GM08714 (cell line): ENCODE measurements around the gene CPXM1.
A peak's percentile ranks its signal among the peaks of the same experiment; 100 is the strongest.

ENCODE experiments used
- H3K4me3 ChIP-seq: fragments of 200-500 bp; sonication (Bioruptor generic); 2 replicates; pipeline ENCODE4 v1.5.1; 2014; ENCODE audit warnings: mild to moderate bottlenecking, low read length, inconsistent platforms
- ZNF274 ChIP-seq: IDR thresholded peaks from 2 replicates; pipeline ENCODE4 v1.6.1; 2012; ENCODE audit warnings: mild to moderate bottlenecking, low read depth, low read length

Gene CPXM1

DNA sequence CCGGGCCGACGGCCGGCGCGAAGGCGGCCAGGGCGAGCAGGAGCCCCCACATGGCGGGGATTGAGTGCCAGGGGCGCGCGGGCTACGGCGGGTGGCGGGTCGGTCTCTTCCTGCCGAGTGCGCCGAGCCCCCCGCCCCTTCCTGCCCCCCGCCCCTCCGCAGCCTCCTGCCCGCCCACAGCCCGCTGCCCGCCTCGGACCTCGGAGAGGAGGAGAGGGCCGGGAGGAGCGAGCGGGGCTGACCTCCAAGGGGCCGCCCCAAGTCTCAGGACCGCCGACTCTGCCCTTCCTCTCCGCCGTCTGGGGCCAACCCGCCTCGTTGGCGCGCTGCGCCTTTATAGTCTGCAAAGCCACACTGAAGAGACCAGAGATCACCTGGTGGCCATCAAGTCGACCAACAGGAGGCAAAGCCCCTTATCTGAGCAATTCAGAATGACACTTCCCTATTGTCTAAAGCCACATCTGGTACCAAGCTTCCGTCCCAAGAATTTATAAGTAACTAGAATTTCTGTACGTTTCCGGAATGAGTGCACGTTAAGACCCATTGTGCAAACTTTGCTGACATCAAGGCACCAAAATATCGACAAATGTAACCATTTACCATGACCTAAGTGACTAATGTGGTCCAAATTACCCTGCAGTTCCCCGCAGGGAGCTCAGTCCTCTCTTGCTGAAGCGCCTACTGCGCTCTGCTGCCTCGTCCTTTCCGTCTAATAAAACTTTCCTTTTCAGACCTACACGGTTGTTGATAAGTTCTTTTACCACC lies at the start of gene CPXM1:
Gene CPXM1, minus strand, starts transcription at position 107 of the 765 bp plus-strand sequence. Its CDS starts 55 bp downstream, at position 52.
- H3K4me3 ChIP-seq = peak within 1 kb of the TSS; percentile 85; the same call in 1 of the 2 replicates
- no peak for TF ChIP-seq ZNF274

DNA sequence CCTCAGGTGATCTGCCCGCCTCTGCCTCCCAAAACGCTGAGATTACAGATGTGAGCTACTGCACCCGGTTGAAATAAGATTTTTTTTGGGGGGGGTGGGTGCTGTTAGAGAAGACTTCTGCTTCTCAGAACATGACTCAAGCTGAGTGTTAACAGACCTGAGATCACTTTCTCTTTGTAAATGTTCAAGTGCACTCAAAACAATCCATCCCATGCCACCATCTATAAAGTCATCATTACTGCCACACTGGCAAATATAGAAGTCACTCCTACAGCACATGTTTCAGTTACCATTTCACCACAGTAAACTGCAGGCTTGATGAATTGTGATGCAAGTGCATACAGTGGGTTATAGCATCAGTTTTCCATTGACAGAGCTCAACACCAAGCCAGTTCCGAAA lies 49.1 kb upstream of the CPXM1 start:
- no peak for TF ChIP-seq ZNF274
- no peak overlapping the region for H3K4me3 ChIP-seq

DNA sequence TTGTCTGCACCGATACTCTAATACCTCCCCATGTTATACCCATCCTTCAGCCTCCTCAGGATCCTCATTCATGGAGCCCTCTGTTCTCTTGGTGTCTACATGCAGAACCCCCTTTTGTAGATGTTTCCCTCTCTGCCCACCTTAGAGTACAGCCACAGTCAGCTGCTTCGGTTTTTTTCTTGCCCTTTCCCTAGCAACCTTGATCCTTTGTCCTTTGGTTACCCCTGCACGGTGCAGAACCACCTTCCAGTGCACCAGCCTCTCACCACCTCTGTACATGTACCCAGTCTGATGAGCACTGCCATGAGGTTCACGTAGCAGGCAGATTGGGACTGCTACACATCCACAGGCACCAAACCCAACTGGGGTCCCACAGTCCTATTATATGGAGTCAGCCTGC lies 47.4 kb upstream of the CPXM1 start:
- no peak overlapping the region for H3K4me3 ChIP-seq
- TF ChIP-seq ZNF274 = no peak

DNA sequence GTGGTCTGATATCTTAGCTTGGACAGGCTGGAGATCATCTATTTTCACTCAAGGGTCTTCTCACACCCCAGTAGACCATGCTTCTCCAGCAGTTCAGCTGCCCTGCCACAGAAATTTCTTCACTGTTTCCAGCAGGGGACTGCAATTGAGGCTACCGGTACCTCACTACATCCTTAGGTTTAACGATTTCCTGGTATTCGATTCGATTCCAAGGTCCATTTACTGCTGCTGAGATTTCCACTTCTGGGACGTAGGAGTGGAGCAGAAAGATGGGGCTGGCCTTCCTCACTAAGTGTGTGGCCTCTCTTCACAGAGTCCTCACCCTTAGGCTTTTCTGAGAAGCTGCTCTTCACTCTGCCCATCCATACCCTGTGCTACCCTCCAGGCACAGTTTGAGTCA lies 46.3 kb upstream of the CPXM1 start:
- no peak overlapping the region for H3K4me3 ChIP-seq
- no peak for TF ChIP-seq ZNF274

DNA sequence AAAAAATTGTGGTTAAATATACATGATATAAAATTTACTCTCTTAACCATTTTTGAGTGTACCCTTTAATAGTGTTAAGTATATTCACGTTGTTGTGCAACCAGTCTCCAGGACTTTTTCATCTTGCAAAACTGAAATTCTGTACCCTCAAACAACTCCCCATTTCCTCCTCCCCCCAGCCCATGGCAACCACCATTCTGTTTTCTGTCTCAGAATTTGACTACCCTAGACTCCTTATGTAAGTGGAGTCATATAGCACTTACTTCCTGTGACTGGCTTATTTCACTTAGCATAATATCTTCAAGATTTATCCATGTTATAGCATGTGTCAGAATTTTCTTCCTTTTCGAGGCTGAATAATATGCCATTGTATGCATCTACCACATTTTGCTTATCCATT lies 45.2 kb upstream of the CPXM1 start:
- no peak for TF ChIP-seq ZNF274
- no peak overlapping the region for H3K4me3 ChIP-seq

DNA sequence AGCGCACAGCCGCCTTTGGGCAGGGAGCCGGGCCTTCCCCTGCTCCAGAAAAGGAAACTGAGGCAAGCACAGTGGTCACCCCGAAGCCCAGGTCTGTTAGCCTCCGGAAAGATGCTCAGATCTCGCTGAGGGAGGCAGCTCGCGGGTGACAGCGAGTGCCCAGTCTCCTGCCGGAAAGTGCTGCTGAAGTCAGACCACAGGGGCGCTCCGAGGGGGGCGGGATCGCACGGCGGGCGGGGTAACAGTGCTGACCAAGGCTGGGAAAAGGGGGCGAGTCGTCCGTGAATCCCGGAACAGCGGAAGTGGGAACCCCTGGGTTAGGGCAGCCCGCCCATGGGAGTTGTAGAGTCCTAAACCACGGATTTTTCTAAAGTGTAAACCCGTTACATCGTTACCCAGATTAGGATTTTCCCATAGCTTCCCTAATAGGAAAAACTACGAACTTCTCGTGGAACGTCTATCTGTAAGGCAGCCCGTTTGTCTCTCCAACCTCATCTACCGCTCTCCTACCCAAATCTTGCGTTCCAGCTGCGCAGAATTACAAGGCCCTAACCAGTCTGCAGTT lies 40.6 kb upstream of the CPXM1 start:
- TF ChIP-seq ZNF274 = no peak
- H3K4me3 ChIP-seq = peak overlapping the region; percentile 91

DNA sequence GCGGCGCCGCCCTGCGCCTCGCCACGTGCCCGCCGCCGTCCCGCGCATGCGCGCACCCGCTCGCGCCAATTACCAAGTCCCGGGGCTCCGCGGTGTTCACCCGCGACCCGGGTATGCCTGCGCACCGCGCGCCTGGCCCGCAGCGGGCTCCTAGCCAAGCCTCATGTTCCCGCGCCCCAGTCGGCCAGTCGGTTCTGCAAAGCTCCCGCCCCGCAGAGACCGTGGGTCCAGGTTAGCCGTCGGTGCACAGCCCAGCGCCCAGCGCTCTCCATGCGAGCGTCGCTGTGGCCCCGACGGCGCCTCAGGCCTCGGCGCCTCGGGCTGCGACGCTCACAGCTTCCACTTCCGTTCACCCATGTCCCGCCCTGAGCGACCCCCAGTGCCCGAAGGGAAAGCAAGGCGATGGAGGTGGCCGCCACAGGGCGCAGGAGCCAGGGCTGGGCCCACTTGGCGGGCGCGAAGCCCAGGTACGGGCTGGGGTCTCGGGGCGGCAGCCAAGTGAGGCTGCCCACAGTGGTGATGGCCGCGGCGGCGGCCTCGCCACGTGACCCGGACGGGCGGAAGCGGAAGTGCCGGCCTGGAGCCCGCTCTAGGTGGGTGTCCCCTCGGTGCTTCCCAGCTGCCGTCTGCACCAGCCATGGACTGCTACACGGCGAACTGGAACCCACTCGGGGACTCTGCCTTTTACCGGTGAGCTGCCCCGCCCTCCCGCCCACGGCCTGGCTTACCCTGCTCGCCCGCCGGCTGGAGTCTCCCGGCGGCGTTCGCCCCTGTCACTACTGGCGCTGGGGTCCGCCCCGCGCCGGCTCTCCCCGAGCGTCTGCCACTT lies 39.9 kb upstream of the CPXM1 start, which contains the start of the genes PCED1A and VPS16:
Gene PCED1A, minus strand, starts transcription at position 518 of the 829 bp plus-strand sequence. CDS start 743 bp downstream, outside the sequence.
Gene VPS16, plus strand, starts transcription at position 608 of the 829 bp plus-strand sequence. Its CDS starts 30 bp downstream, at position 638.
- H3K4me3 ChIP-seq = peak within 1 kb of the TSS; percentile 91
- TF ChIP-seq ZNF274 = no peak

DNA sequence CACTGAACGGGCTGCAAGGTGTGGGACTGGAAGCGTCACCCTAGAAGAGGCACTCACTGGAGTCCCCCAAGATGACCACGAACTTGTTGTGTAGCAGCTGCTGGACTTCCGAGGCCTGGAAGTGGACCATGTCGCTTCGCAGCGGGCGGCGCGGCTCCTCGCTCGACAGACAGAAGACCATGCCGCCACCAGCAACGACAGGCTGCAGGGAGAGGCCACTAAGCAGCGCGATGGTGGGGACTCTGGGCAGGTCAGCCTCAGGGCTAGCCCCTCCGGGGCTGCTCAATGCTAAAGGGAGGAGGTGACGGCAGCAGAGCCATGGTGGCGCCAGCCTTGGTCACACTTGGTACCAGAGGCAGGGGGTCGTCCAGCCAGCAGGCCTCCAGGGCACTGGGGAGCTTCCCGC lies 39.3 kb upstream of the CPXM1 start:
- TF ChIP-seq ZNF274 = no peak
- H3K4me3 ChIP-seq = peak overlapping the region; percentile 91; the same call in 1 of the 2 replicates

DNA sequence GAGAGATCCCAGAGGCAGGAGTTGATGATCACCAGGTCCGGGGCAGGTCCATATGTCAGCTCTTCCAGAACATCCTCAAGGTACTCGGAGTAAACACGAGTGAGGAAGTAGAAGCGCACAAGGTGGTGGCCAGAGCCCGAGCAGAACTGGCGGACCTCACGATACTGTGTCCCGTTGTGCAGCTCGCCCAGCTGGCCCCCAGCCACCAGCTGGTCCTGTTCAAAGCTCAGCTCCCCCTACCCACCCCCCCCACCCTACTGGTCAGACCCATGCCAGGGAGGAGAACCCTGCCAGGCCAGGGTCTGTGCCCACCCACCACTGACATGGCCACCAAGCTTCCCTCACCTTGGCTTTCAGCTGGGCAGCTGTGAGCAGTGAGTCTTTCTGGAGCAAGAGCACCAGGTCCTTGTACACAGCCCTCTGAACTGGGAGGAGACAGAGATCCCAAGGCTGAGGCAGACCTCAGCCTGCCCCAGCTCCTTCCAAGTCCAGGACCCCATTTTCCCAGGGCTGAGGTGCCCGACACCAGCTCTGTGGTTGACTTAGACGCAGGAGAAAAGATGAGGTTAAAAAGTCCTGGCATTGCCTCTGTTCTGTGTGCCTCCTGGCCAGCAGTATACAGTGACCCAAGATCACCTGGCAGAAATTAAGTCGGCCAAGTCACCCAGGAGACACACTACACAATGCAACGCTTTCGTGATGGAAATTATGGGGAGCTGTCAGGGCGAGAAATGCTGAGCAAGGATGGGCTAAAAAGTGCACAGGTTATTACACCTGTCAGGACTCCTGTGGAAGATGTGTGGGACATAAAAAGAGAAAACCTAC lies 38.6 kb upstream of the CPXM1 start:
- TF ChIP-seq ZNF274 = no peak
- no peak overlapping the region for H3K4me3 ChIP-seq

DNA sequence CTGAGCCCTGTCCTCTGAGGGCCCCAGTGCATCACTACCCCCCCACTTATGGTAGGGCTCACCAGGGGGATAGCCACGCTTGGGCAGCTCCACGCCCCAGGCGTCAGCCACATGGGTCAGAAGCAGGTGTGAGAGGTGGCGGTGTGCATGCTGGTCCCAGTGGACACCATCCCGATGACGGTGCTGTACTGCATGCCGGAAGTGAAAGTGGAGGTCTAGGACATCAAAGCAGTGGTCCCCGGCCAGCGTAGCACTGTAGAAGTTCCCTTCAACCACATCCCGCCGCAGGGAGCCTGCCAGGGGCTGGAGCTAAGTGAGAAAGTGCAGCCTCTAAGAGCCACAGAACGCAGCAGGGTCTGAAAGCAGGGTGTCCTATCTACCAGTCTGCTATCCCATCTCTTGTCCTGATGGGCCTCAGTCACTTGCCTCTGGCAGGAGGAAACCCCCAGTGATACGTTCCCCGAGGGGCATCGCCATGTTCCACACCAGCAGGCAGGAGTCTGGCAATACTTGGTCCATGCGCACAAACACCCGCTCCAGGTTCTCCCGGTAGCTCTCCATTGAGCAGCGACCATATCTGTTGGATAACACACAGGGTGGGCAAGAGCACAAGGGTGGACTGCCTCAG lies 37.9 kb upstream of the CPXM1 start:
- no peak overlapping the region for H3K4me3 ChIP-seq
- TF ChIP-seq ZNF274 = no peak

DNA sequence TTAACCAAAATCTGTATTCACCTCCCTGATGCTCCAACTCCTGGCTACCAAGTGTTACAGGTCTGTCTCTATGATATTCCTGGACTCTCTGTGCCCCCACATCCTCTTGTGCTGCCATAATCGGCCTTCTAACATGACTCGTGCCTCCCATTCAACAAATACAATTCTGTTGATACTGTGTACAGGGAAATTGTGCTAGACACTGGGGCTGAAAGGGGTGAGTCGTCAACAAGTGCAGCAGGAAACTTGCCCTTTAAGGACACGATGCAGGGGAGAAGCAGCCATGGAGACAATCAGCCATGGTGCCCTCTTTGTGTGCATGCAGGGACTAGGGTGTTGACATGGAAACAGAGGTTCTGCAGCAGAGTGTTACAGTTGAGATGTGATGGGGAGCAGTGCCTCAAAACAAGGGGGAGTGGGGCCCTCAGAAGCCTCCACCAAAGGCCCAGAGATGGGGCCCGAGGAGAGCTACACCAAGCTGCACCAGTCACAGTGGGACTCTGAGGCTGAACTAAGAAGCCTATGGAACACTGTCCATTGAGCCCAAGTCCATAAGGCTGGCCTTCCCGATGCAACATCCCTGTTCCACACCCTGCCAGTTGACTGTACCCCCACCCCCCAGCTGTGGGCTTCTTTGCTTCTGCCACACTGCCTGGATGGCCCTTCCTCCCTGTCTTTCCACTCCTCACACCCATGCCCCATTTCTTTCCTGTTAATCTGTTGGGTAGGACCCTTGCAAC lies 37.0 kb upstream of the CPXM1 start:
- no peak overlapping the region for H3K4me3 ChIP-seq

DNA sequence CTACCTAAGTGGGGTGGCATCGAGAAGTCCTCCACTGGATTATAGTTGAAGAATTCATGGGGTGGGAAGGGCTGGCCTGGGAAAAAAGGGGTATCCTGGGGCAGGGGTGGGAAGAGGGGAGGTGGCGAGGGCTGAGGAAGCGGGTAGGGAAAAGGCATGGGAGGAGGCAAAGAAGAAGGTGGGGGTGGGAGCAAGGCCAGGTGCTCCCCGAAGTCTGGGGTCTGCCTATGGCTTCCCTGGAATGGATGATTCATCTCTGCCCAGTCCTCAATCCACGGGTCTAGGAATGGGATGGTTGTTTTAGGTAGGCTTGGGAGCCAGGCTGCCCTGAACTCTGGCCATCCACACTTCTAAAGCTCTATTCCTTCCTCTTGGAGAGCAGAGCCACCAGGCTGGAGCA lies 35.6 kb upstream of the CPXM1 start:
- TF ChIP-seq ZNF274 = no peak
- no peak overlapping the region for H3K4me3 ChIP-seq

More for the DNA sequence above, 37.0 kb upstream of the CPXM1 start:
- TF ChIP-seq ZNF274 = no peak
